ENCODE measurements around the gene SERINC5.

The SERINC5 gene

GRCh38 chr5:80068775-80069174 is 187.1 kb downstream of the SERINC5 start:
- H3K36me3 ChIP-seq (ENCODE audit: control insufficient read depth, insufficient read depth, low read length), result no peaks in the 10 kb centered on the region
- 94 to 100% methylated on average over 3 of the region's 4 CpGs for WGBS, 2 experiments (ENCODE audit: insufficient coverage in 2 of 2)
- no peaks in the 10 kb centered on the region for H3K9me3 ChIP-seq (ENCODE audit: control insufficient read depth, low read length)
- no peak overlapping the region for H3K4me3 ChIP-seq (ENCODE audit: extremely low read depth, insufficient read depth, low read length, poor library complexity, severe bottlenecking)
- no peak overlapping the region for H3K27ac ChIP-seq (ENCODE audit: low read depth, low read length, severe bottlenecking)
- peaks cover 13% of the 10 kb centered on the region for H3K4me1 ChIP-seq (ENCODE audit: control insufficient read depth, insufficient read depth, low read length, poor library complexity, severe bottlenecking)

DNA sequence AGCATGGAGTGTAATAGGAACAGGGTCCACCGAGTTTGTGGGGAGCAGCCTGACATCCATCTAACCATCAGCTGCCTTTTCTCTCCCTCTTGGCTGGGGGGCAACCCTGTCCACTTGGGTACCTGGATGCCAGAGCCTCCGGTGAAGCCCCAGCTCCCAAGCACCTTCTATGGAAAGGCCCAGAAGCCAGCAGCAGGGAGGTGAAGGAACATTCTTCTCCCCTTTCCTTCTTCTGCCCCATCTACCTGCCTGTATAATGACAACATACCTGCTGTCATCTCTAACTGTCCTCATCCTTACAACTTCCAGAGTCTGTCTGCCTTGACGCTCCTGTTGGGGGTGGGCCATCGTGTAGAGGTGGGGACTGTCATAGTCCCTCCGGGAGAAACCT is 187.6 kb downstream of the SERINC5 start:
- Histone ChIP-seq H3K27ac (ENCODE audit: low read depth, low read length, severe bottlenecking) (no peak overlapping the region), H3K9me3 (ENCODE audit: control insufficient read depth, low read length) (no peaks in the 10 kb centered on the region), H3K36me3 (ENCODE audit: control insufficient read depth, insufficient read depth, low read length) (no peaks in the 10 kb centered on the region), H3K4me3 (ENCODE audit: extremely low read depth, insufficient read depth, low read length, poor library complexity, severe bottlenecking) (no peak overlapping the region), H3K4me1 (ENCODE audit: control insufficient read depth, insufficient read depth, low read length, poor library complexity, severe bottlenecking) (peaks cover 13% of the 10 kb centered on the region)
- 86 to 100% methylated on average over 3 to 5 of the region's 5 CpGs for WGBS, 2 experiments (ENCODE audit: insufficient coverage in 2 of 2)

GRCh38 chr5:80067531-80068245 is 188.2 kb downstream of the SERINC5 start:
- Histone ChIP-seq H3K4me1 (ENCODE audit: control insufficient read depth, insufficient read depth, low read length, poor library complexity, severe bottlenecking) (peaks cover 10% of the 10 kb centered on the region), H3K4me3 (ENCODE audit: extremely low read depth, insufficient read depth, low read length, poor library complexity, severe bottlenecking) (no peak overlapping the region), H3K9me3 (ENCODE audit: control insufficient read depth, low read length) (no peaks in the 10 kb centered on the region), H3K27ac (ENCODE audit: low read depth, low read length, severe bottlenecking) (no peak overlapping the region), H3K36me3 (ENCODE audit: control insufficient read depth, insufficient read depth, low read length) (no peaks in the 10 kb centered on the region)
- 94 to 100% methylated on average over 2 to 8 of the region's 8 CpGs for WGBS, 2 experiments (ENCODE audit: insufficient coverage in 2 of 2)

DNA sequence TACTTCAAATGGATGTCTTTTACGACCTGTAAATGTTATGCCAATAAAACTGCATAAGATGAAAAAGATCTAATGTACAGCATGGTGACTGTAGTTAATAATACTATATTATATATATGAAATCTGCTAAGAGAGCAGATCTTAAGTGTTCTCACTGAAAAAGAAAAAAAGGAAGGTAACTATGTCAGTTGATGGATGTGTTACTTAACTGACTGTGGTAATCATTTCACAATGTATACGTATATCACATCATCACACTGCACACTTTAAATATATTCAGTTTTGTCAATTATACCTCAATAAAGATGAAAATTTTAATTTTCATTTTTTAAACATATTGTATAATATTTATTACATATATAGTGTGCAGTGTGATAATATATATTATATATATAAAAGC is 188.8 kb downstream of the SERINC5 start:
- Histone ChIP-seq H3K36me3 (ENCODE audit: control insufficient read depth, insufficient read depth, low read length) (no peaks in the 10 kb centered on the region), H3K27ac (ENCODE audit: low read depth, low read length, severe bottlenecking) (no peak overlapping the region), H3K4me1 (ENCODE audit: control insufficient read depth, insufficient read depth, low read length, poor library complexity, severe bottlenecking) (peaks cover 7% of the 10 kb centered on the region), H3K9me3 (ENCODE audit: control insufficient read depth, low read length) (no peaks in the 10 kb centered on the region), H3K4me3 (ENCODE audit: extremely low read depth, insufficient read depth, low read length, poor library complexity, severe bottlenecking) (no peak overlapping the region)
- no CpG with 5 or more reads among the region's 2 CpGs for whole genome bisulfite sequencing, 2 experiments (ENCODE audit: insufficient coverage in 2 of 2)

DNA sequence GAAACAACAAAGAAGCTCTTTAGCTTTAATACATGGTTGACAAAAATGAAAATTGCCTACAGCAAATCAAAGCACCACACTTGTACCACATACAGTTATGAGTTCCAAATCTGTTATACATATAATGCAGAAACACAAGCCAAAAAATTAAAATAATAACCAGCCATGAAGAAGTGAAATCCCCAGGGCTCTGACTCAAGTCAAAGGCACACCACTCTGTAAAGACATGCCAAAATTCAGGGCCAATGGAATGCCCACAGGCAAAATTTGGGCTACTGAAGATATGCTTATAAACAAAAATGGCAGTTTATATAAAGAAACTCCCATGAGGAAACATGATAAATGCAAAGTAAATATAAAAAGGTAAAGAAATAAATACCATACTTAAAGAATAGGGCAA is 191.7 kb downstream of the SERINC5 start:
- no peak overlapping the region for H3K27ac ChIP-seq (ENCODE audit: low read depth, low read length, severe bottlenecking)
- H3K4me1 ChIP-seq (ENCODE audit: control insufficient read depth, insufficient read depth, low read length, poor library complexity, severe bottlenecking), result no peaks in the 10 kb centered on the region
- no peak overlapping the region for H3K4me3 ChIP-seq (ENCODE audit: extremely low read depth, insufficient read depth, low read length, poor library complexity, severe bottlenecking)
- H3K9me3 ChIP-seq (ENCODE audit: control insufficient read depth, low read length), result no peaks in the 10 kb centered on the region
- no peaks in the 10 kb centered on the region for H3K36me3 ChIP-seq (ENCODE audit: control insufficient read depth, insufficient read depth, low read length)

All from mesodermal cell (in vitro differentiated cells).